Measurements from ENCODE around the gene WIPF3. TPM values are rescaled to one million over a fixed set of nuclear protein-coding genes. Genes with fewer than 3 reads are reported as not detected.

The WIPF3 gene
- total RNA-seq, 1 experiment from 2014 or later: 11.6 TPM

DNA sequence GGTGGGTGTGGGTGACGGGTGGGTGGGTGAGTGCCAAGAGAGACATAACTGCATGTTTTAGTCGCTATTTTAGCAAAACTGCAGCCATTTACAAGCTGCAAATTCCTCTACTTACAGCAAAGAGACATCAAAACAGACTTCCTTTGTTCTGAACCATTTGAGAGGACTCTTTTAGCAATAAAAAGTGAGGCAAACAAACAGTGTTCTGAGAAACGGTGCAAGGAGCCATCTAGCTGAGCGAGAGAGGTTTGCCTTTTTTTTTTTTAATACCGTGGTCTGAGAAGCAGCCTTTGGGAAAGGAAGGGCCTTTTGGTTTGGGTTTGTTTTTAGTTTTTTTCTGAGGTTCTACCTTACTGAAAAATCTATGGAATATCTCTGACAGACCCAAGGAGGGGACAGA lies 120.4 kb downstream of the WIPF3 start:
- H4K5ac ChIP-seq (ENCODE audit: insufficient read length, low read depth, low read length): no peak overlapping the region
- DNase-seq: no peak
- H2AFZ ChIP-seq (ENCODE audit: low read length): no peak overlapping the region
- no peak overlapping the region for H3K4me2 ChIP-seq (ENCODE audit: insufficient read depth, insufficient read length, low read length)
- H2BK20ac ChIP-seq (ENCODE audit: low read depth, low read length, poor library complexity, severe bottlenecking): no peak overlapping the region
- no peak for TF ChIP-seq CTCF (conservative IDR thresholded peaks at IDR 0.05)
- H2BK120ac ChIP-seq (ENCODE audit: low read depth, low read length, poor library complexity, severe bottlenecking): no peak overlapping the region
- WGBS (ENCODE audit: extremely low coverage, insufficient read length, low lambda C conversion rate): no CpG with 5 or more reads among the region's 5 CpGs
- H2BK12ac ChIP-seq (ENCODE audit: insufficient read length, low read depth, low read length): no peak overlapping the region
- H3K27me3 Mint-ChIP-seq (ENCODE audit: low read depth): no peaks in the 10 kb centered on the region
- peaks cover 5 to 69% (median 15%) of the 10 kb centered on the region in 3 experiments; a peak in 5 of 7 replicates for H3K36me3 Mint-ChIP-seq (ENCODE audit: insufficient read depth in 1 of 3, low read depth in 3 of 3)
- no peak overlapping the region for H2AK5ac ChIP-seq (ENCODE audit: insufficient read length, low read length)
- H2BK15ac ChIP-seq (ENCODE audit: low read depth, low read length): no peak overlapping the region
- H3K4me1 ChIP-seq (ENCODE audit: insufficient read depth, low read length): no peaks in the 10 kb centered on the region
- no peak overlapping the region for H4K8ac ChIP-seq (replicated peaks; ENCODE audit: insufficient read length, low read depth, low read length)
- H2BK5ac ChIP-seq (ENCODE audit: insufficient read length, low read length): no peak overlapping the region
- no peaks in the 10 kb centered on the region for H3K27me3 ChIP-seq (ENCODE audit: insufficient read depth, low read length)
- H4K20me1 ChIP-seq (ENCODE audit: control insufficient read depth, insufficient read depth, insufficient read length): no peaks in the 10 kb centered on the region
- no peaks in the 10 kb centered on the region for H3K9me3 Mint-ChIP-seq
- H4K91ac ChIP-seq (ENCODE audit: insufficient read length, low read depth, low read length): no peak overlapping the region
- H3K9me3 ChIP-seq (ENCODE audit: control insufficient read depth, low read depth, low read length): no peaks in the 10 kb centered on the region
- no peak overlapping the region for H3K56ac ChIP-seq (ENCODE audit: insufficient read length, low read depth, low read length)
- H3K14ac ChIP-seq (ENCODE audit: insufficient read depth, low read length): no peak overlapping the region
- H3T11ph ChIP-seq (ENCODE audit: low read length): no peak overlapping the region
- no peaks in the 10 kb centered on the region for H3K23me2 ChIP-seq (ENCODE audit: insufficient read length, low read depth, low read length, poor library complexity, severe bottlenecking)
- no peaks in the 10 kb centered on the region for H3K79me1 ChIP-seq (ENCODE audit: insufficient read depth, low read depth, low read length, poor library complexity, severe bottlenecking)
- no peak overlapping the region for H3K23ac ChIP-seq (ENCODE audit: insufficient read length, low read depth, low read length)
- H3K27ac ChIP-seq (ENCODE audit: insufficient read length, low read depth, low read length): no peak overlapping the region
- no peaks in the 10 kb centered on the region for H3K79me2 ChIP-seq (ENCODE audit: insufficient read depth, low read length)
- H3K4ac ChIP-seq (ENCODE audit: low read depth, low read length): no peak overlapping the region
- no peak overlapping the region for H3K18ac ChIP-seq (ENCODE audit: insufficient read length, low read depth, low read length)
- 0 out of 4 replicates have a peak, but pooled peaks cover 0 to 4% of the 10 kb centered on the region in 2 experiments for H3K4me1 Mint-ChIP-seq
- H3K4me3 Mint-ChIP-seq: no peak overlapping the region
- H3K9ac ChIP-seq (ENCODE audit: extremely low read depth, insufficient read length, low read length): no peak overlapping the region
- peak overlapping the region in 1 of 3 experiments; percentile 61; a peak in 1 of 7 replicates for H3K27ac Mint-ChIP-seq

Data from H9 (cell line).